GM20000 (cell line): ENCODE measurements around the gene ALDH3B1.

ENCODE experiments used
- DNase-seq: peaks from one replicate; pipeline ENCODE4 v3.0.0; 2012; ENCODE audit warnings: low spot score
- CTCF ChIP-seq: IDR thresholded peaks from 2 replicates; pipeline ENCODE4 v1.5.1; 2012; ENCODE audit warnings: mild to moderate bottlenecking, control low read depth; ENCODE audit errors: extremely low read depth, missing control alignments

ALDH3B1 gene

GRCh38 chr11:68021167-68021787, 11.2 kb downstream of the ALDH3B1 start:
- TF ChIP-seq CTCF: no peak
- DNase-seq: no peak

DNA sequence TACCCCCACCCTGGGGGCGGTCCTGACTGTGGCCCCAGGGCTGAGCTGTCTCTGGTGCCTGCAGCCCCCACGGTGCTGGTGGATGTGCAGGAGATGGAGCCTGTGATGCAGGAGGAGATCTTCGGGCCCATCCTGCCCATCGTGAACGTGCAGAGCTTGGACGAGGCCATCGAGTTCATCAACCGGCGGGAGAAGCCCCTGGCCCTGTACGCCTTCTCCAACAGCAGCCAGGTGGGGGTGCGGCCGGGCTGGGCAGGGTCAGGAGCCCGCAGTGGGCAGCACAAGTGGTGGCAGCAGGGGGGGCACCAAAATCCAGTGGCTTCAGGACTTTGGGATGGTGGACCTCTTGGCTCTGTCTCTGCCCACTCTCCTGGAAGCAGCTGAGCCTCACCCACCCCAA, 12.4 kb downstream of the ALDH3B1 start:
- DNase-seq: no peak
- TF ChIP-seq CTCF: no peak

DNA sequence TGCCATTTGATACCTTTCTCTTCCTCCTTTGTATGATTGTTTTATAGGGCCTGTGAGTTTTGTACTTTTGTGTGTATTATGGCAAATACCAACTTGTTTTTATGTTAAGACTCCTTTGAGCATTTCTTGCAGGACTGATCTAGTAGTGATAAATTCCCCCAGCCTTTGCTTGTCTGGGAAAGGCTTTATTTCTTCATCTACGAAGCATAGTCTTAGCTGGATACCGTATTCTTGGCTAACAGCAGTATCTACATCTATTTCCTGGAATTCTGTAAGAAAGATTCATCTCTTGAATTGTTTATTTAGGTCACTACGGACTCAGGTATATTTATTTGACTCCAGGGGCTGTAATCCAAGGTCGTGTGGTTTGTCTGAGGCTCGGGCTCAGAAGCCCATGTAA, 14.4 kb downstream of the ALDH3B1 start:
- no peak for TF ChIP-seq CTCF

GRCh38 chr11:68025047-68025446, 14.9 kb downstream of the ALDH3B1 start:
- TF ChIP-seq CTCF: no peak
- no peak for DNase-seq

More for the DNA sequence above, 14.4 kb downstream of the ALDH3B1 start:
- no peak for DNase-seq

- TF ChIP-seq CTCF: no peak
- no peak for DNase-seq
Observed at GRCh38 chr11:68026391-68027105, 16.4 kb downstream of the ALDH3B1 start.

DNA sequence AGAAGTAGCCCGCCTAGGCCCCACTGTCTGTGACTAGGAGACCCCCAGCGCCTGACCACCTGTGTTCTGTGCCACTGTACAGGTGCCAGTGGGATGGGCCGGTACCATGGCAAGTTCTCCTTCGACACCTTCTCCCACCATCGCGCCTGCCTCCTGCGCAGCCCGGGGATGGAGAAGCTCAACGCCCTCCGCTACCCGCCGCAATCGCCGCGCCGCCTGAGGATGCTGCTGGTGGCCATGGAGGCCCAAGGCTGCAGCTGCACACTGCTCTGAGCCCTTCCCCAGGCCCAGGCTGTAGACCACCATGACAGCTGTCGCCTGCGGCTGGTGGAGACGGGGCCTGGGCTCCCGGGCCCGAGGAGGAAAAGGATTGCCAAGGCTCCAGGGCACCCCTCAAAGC, 17.5 kb downstream of the ALDH3B1 start:
- no peak for DNase-seq
- no peak for TF ChIP-seq CTCF

DNA sequence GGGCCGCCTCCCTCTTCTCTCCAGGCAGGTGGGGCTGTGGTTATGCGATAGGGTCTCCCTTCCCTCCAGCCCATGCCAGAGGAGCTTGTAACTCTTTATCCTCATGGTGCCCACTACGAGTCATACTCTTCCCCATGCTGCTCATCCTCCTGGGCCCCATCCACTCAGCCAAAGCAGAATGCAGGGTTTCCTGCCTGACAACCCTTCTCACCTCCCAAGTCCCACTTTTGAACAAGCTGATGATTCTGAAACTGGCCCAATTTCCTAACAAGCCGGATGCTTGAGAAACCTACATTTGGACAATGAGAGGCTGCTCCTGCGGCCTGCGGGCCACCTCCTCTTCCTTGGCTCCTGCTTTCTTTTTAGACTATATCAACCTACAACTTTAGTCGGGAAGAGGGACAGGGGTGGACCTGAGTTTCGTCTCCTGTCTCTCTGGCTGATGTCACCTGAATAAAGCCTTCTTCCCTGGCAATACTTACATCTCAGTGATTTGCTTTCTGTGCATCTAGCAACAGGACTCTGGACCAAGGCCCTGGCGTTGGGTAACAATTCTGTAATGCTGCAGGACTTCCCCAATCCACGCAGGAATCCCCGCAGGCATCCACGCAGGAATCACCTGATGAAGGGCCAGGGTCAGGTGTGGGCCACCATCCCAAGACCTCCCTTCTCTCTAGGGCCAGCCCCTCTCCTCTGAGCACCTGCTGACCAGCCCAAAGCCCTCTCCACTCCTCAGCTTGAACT, 18.8 kb downstream of the ALDH3B1 start:
- no peak for TF ChIP-seq CTCF
- DNase-seq: no peak
